HT-29 (cell line): Measurements from ENCODE around the gene KLF7. TPM values are rescaled to one million over a fixed set of nuclear protein-coding genes. Genes with fewer than 3 reads are reported as not detected.

Source experiments
- DNase-seq: peaks from one replicate; pipeline ENCODE4 v3.0.0-alpha.2; 2015; ENCODE audit warnings: low spot score
- total RNA-seq: library from RNA; depleted of rRNA; stranded (reverse); fragments of >200 nt; shearing (Covaris generic); gene quantifications from 2 replicates; pipeline ENCODE4 v1.2.3, GENCODE V29; 2014

Gene KLF7
- total RNA-seq, 1 experiment from 2014 or later = not detected

GRCh38 chr2:207128867-207129266 lies 36.9 kb downstream of the KLF7 start:
- DNase-seq = no peak

GRCh38 chr2:207126724-207127308 lies 38.9 kb downstream of the KLF7 start:
- DNase-seq = no peak

- DNase-seq = no peak
Measured at GRCh38 chr2:207123776-207124391, 41.9 kb downstream of the KLF7 start.

GRCh38 chr2:207123335-207123744 lies 42.4 kb downstream of the KLF7 start:
- DNase-seq = no peak

- DNase-seq = no peak
Measured at GRCh38 chr2:207122651-207123334, 43.0 kb downstream of the KLF7 start.

- no peak for DNase-seq
Measured at GRCh38 chr2:207121784-207122183, 44.0 kb downstream of the KLF7 start.

- no peak for DNase-seq
Measured at GRCh38 chr2:207119048-207119447, 46.7 kb downstream of the KLF7 start.

- no peak for DNase-seq
Measured at GRCh38 chr2:207117668-207118067, 48.1 kb downstream of the KLF7 start.

GRCh38 chr2:207115715-207116364 lies 49.9 kb downstream of the KLF7 start:
- no peak for DNase-seq

- DNase-seq = no peak
Measured at GRCh38 chr2:207113414-207113813, 52.3 kb downstream of the KLF7 start.

GRCh38 chr2:207112785-207113184 lies 53.0 kb downstream of the KLF7 start:
- no peak for DNase-seq

- DNase-seq = no peak
Measured at GRCh38 chr2:207112383-207112782, 53.4 kb downstream of the KLF7 start.

GRCh38 chr2:207111757-207112156 lies 54.0 kb downstream of the KLF7 start:
- DNase-seq = no peak

GRCh38 chr2:207110715-207111114 lies 55.0 kb downstream of the KLF7 start:
- no peak for DNase-seq

GRCh38 chr2:207110310-207110709 lies 55.4 kb downstream of the KLF7 start:
- DNase-seq = no peak

GRCh38 chr2:207109768-207110167 lies 56.0 kb downstream of the KLF7 start:
- no peak for DNase-seq

- no peak for DNase-seq
Measured at GRCh38 chr2:207108440-207108839, 57.3 kb downstream of the KLF7 start.

GRCh38 chr2:207107551-207107950 lies 58.2 kb downstream of the KLF7 start:
- no peak for DNase-seq

- no peak for DNase-seq
Measured at GRCh38 chr2:207107131-207107530, 58.6 kb downstream of the KLF7 start.

- no peak for DNase-seq
Measured at GRCh38 chr2:207103132-207103531, 62.6 kb downstream of the KLF7 start.

- DNase-seq = no peak
Measured at GRCh38 chr2:207101984-207102383, 63.8 kb downstream of the KLF7 start.

GRCh38 chr2:207097278-207097677 lies 68.5 kb downstream of the KLF7 start:
- DNase-seq = no peak

GRCh38 chr2:207095963-207096362 lies 69.8 kb downstream of the KLF7 start:
- no peak for DNase-seq
